Amniotic stem cell (primary cell): ENCODE data around the gene CCDC91.

Experiments used
- DNase-seq: peaks from one replicate; lab custom pipeline; 2025; lab: John Stamatoyannopoulos, UW

CCDC91 gene

GRCh38 chr12:28585146-28585545 is 394.9 kb downstream of the CCDC91 start:
- no peak for DNase-seq

- DNase-seq = no peak
Observed at GRCh38 chr12:28586481-28586880, 396.2 kb downstream of the CCDC91 start.

GRCh38 chr12:28591831-28592230 is 401.6 kb downstream of the CCDC91 start:
- no peak for DNase-seq
